Measurements from ENCODE around the gene ST8SIA2.

DNA sequence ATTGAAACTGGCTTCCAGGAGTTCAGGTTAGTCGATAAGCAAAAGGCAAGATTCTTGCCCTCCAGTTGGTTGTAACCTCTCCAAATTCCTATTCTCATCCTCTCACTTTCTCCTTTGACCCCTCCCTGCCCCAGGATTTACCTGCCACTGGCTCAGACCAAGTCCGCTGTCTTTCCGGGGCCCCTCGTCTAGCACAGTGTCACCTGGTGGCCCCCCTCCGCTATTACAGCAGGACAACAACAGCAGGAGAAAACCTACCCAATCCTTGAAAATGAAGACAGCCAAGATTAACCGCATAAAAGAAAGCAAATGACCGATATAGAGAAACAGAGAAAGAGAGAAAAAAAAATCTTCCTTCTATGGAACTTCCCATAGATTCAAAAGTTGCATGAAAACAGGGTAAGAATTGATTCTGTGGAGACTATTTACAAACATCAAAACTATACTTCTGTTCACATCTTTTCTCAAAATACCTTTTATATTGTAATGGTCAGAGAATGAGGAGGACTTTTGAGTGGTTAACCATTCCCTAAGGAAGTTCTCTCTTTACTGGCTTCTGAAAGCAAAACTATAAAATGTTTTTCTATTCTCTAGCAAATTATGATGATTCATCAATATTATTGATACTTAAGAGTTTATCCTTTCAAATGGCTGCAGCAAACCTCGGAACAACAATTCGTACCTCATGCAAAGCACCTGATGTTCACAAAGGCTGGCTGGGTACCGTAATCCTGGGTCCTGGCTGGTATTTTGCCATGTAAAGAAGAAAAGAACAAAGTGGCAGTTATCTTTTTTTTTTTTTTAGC, 10.0 kb upstream of the ST8SIA2 start:
- TF ChIP-seq, protein P1, sequence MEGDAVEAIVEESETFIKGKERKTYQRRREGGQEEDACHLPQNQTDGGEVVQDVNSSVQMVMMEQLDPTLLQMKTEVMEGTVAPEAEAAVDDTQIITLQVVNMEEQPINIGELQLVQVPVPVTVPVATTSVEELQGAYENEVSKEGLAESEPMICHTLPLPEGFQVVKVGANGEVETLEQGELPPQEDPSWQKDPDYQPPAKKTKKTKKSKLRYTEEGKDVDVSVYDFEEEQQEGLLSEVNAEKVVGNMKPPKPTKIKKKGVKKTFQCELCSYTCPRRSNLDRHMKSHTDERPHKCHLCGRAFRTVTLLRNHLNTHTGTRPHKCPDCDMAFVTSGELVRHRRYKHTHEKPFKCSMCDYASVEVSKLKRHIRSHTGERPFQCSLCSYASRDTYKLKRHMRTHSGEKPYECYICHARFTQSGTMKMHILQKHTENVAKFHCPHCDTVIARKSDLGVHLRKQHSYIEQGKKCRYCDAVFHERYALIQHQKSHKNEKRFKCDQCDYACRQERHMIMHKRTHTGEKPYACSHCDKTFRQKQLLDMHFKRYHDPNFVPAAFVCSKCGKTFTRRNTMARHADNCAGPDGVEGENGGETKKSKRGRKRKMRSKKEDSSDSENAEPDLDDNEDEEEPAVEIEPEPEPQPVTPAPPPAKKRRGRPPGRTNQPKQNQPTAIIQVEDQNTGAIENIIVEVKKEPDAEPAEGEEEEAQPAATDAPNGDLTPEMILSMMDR (IDR thresholded peaks at IDR 0.05) = peak; percentile 89
- TF ChIP-seq KAT7 (CRISPR knock-in tag; IDR thresholded peaks at IDR 0.05; ENCODE audit: borderline replicate concordance) (no peak), ETV6 (CRISPR knock-in tag; IDR thresholded peaks at IDR 0.05) (no peak)
- TF ChIP-seq, protein P2, sequence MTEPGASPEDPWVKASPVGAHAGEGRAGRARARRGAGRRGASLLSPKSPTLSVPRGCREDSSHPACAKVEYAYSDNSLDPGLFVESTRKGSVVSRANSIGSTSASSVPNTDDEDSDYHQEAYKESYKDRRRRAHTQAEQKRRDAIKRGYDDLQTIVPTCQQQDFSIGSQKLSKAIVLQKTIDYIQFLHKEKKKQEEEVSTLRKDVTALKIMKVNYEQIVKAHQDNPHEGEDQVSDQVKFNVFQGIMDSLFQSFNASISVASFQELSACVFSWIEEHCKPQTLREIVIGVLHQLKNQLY (CRISPR knock-in tag; IDR thresholded peaks at IDR 0.05) = no peak

All from WTC11 (cell line).